Fibroblast of lung (primary cell): ENCODE results near the gene FOXD3. TPM values are rescaled to one million over a fixed set of nuclear protein-coding genes. Genes with fewer than 3 reads are reported as not detected.

Experiments
- DNase-seq, 2 donors: peaks; one replicate each; pipeline versions ENCODE4 v3.0.0 to v3.0.0-alpha.2; 2010; ENCODE audit warnings: low read depth in 2 of 2
- H2AFZ ChIP-seq: 2 replicates; pipeline ENCODE4 v1.5.1; 2012; ENCODE audit warnings: low read length, control low read depth, inconsistent platforms
- H3K27ac ChIP-seq: 2 replicates; pipeline ENCODE4 v1.5.1; 2011; ENCODE audit warnings: low read length, control low read depth; ENCODE audit not compliant: insufficient read depth
- H3K27me3 ChIP-seq: 2 replicates; pipeline ENCODE4 v1.5.1; 2011; ENCODE audit warnings: mild to moderate bottlenecking, low read length; ENCODE audit not compliant: control insufficient read depth, insufficient read depth
- H3K36me3 ChIP-seq: 2 replicates; pipeline ENCODE4 v1.5.1; 2011; ENCODE audit warnings: low read length; ENCODE audit not compliant: control insufficient read depth, insufficient read depth
- H3K4me1 ChIP-seq: 2 replicates; pipeline ENCODE4 v1.5.1; 2011; ENCODE audit warnings: low read length; ENCODE audit not compliant: control insufficient read depth, insufficient read depth; ENCODE audit errors: extremely low read depth
- H3K4me2 ChIP-seq: 2 replicates; pipeline ENCODE4 v1.5.1; 2011; ENCODE audit warnings: low read length, control low read depth; ENCODE audit not compliant: insufficient read depth; ENCODE audit errors: extremely low read depth
- H3K4me3 ChIP-seq, 4 experiments: fragments of 200-600 bp in 1 of 4; sonication (generic) in 1 of 4; replicated peaks in 1 of 4; 2 replicates each; pipeline ENCODE4 v1.5.1; 2011 to 2016; ENCODE audit warnings: low read length in 4 of 4, low read depth in 3 of 4, mild to moderate bottlenecking in 3 of 4, control low read depth in 2 of 4, inconsistent platforms in 1 of 4, mixed read lengths in 1 of 4; ENCODE audit not compliant: insufficient read depth in 1 of 4; ENCODE audit errors: control extremely low read depth in 1 of 4
- H3K79me2 ChIP-seq: 2 replicates; pipeline ENCODE4 v1.5.1; 2012; ENCODE audit warnings: mild to moderate bottlenecking, low read length, inconsistent platforms; ENCODE audit not compliant: control insufficient read depth, insufficient read depth
- H3K9ac ChIP-seq: 2 replicates; pipeline ENCODE4 v1.5.1; 2011; ENCODE audit warnings: mild to moderate bottlenecking, low read length, control low read depth; ENCODE audit not compliant: insufficient read depth
- H3K9me3 ChIP-seq: 2 replicates; pipeline ENCODE4 v1.5.1; 2012; ENCODE audit warnings: low read depth, low read length; ENCODE audit not compliant: control insufficient read depth, insufficient read depth
- H4K20me1 ChIP-seq: 2 replicates; pipeline ENCODE4 v1.5.1; 2011; ENCODE audit warnings: low read length; ENCODE audit not compliant: control insufficient read depth, insufficient read depth; ENCODE audit errors: extremely low read depth
- EZH2 ChIP-seq: IDR thresholded peaks from 2 replicates; pipeline ENCODE4 v1.5.1; 2012; ENCODE audit warnings: low read length, control low read depth, mild to moderate bottlenecking; ENCODE audit errors: missing control alignments
- polyA plus RNA-seq, 2 donors: library from polyadenylated mRNA; depleted of rRNA in 1 of 2; stranded (reverse) in 1 of 2; unstranded in 1 of 2; fragments of >200 nt; gene quantifications; 2 replicates each; pipeline ENCODE4 v1.2.1, GENCODE V29; 2011 to 2012; ENCODE audit warnings: missing spikeins in 1 of 2
- total RNA-seq: library from RNA; depleted of rRNA; stranded (reverse); fragments of >200 nt; gene quantifications from 2 replicates; pipeline ENCODE4 v1.2.1, GENCODE V29; 2014
- TF ChIP-seq, protein P1 (sequence below), 2 donors: IDR thresholded peaks in 1 of 2; conservative IDR thresholded peaks in 1 of 2; 1 replicate in 1 of 2; 2 replicates in 1 of 2; pipeline ENCODE4 v1.5.1; 2011 to 2012; ENCODE audit warnings: low read length in 2 of 2, control low read depth in 1 of 2, inconsistent platforms in 1 of 2, low read depth in 1 of 2, mild to moderate bottlenecking in 1 of 2

The FOXD3 gene
- total and polyA plus RNA-seq, 2 donors (not counting 1 experiment from before 2014, with no cell fraction given) = not detected

GRCh38 chr1:63327417-63328054 lies 5.2 kb downstream of the FOXD3 start:
- no peak overlapping the region for H3K9ac ChIP-seq
- no peak for TF ChIP-seq EZH2
- TF ChIP-seq, protein P1, sequence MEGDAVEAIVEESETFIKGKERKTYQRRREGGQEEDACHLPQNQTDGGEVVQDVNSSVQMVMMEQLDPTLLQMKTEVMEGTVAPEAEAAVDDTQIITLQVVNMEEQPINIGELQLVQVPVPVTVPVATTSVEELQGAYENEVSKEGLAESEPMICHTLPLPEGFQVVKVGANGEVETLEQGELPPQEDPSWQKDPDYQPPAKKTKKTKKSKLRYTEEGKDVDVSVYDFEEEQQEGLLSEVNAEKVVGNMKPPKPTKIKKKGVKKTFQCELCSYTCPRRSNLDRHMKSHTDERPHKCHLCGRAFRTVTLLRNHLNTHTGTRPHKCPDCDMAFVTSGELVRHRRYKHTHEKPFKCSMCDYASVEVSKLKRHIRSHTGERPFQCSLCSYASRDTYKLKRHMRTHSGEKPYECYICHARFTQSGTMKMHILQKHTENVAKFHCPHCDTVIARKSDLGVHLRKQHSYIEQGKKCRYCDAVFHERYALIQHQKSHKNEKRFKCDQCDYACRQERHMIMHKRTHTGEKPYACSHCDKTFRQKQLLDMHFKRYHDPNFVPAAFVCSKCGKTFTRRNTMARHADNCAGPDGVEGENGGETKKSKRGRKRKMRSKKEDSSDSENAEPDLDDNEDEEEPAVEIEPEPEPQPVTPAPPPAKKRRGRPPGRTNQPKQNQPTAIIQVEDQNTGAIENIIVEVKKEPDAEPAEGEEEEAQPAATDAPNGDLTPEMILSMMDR (conservative IDR thresholded peaks at IDR 0.05 in 1 of 2, IDR thresholded peaks at IDR 0.05 in 1 of 2; ENCODE audit: low read depth in 1 of 2, low read length in 2 of 2) = peak; percentile 62 to 90
- H3K36me3 ChIP-seq = no peaks in the 10 kb centered on the region
- H4K20me1 ChIP-seq = no peaks in the 10 kb centered on the region
- peaks cover 89% of the 10 kb centered on the region for H3K27me3 ChIP-seq
- peaks cover 2% of the 10 kb centered on the region for H3K4me1 ChIP-seq
- no peak overlapping the region for H3K27ac ChIP-seq
- peak overlapping the region; percentile 54 for H3K4me2 ChIP-seq
- H2AFZ ChIP-seq = no peak overlapping the region
- DNase-seq = peak; percentile 30 to 75
- no peak overlapping the region for H3K4me3 ChIP-seq
- H3K79me2 ChIP-seq = no peaks in the 10 kb centered on the region
- H3K9me3 ChIP-seq = no peaks in the 10 kb centered on the region

DNA sequence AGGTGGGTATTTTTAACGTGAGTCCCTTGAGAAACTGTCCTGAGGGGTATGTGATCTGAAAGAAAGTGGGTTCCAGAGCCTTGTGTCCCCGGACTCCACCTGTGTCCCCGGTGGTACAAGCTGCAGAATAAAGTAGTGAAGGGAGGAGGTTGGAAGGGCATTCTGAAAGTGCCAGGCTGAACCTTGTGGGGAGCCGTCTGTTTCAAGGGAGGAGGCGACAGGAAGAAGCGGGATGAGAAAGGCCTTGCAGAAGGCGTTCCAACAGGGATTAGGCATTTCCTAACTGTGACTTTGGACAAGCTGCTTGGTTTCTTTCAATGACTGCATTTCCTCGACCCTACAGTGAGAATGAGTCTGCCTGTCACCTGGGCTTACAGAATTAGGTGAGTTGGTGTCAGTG lies 5.8 kb downstream of the FOXD3 start:
- no peak overlapping the region for H3K4me3 ChIP-seq
- H3K4me2 ChIP-seq = no peak overlapping the region
- H4K20me1 ChIP-seq = no peaks in the 10 kb centered on the region
- peaks cover 83% of the 10 kb centered on the region for H3K27me3 ChIP-seq
- peak; percentile 20 for TF ChIP-seq EZH2
- TF ChIP-seq, protein P1 (conservative IDR thresholded peaks at IDR 0.05 in 1 of 2, IDR thresholded peaks at IDR 0.05 in 1 of 2; ENCODE audit: low read depth in 1 of 2, low read length in 2 of 2) = no peak
- H3K27ac ChIP-seq = no peak overlapping the region
- no peak overlapping the region for H2AFZ ChIP-seq
- peaks cover 2% of the 10 kb centered on the region for H3K4me1 ChIP-seq
- H3K9me3 ChIP-seq = no peaks in the 10 kb centered on the region
- H3K36me3 ChIP-seq = no peaks in the 10 kb centered on the region
- no peaks in the 10 kb centered on the region for H3K79me2 ChIP-seq
- H3K9ac ChIP-seq = no peak overlapping the region
- no peak for DNase-seq

GRCh38 chr1:63328781-63329180 lies 6.4 kb downstream of the FOXD3 start:
- TF ChIP-seq, protein P1 (conservative IDR thresholded peaks at IDR 0.05 in 1 of 2, IDR thresholded peaks at IDR 0.05 in 1 of 2; ENCODE audit: low read depth in 1 of 2, low read length in 2 of 2) = no peak
- Histone ChIP-seq H3K4me3 (no peak overlapping the region), H3K27ac (no peak overlapping the region), H3K27me3 (peaks cover 80% of the 10 kb centered on the region), H3K79me2 (no peaks in the 10 kb centered on the region), H3K36me3 (no peaks in the 10 kb centered on the region), H2AFZ (no peak overlapping the region), H3K9me3 (no peaks in the 10 kb centered on the region), H3K9ac (no peak overlapping the region), H3K4me1 (peaks cover 2% of the 10 kb centered on the region), H4K20me1 (no peaks in the 10 kb centered on the region), H3K4me2 (no peak overlapping the region)
- no peak for DNase-seq
